ENCODE results near the gene HSPB6. TPM values are rescaled to one million over a fixed set of nuclear protein-coding genes. Genes with fewer than 3 reads are reported as not detected.

HSPB6 gene
- total RNA-seq, 4 donors from 2014 or later: 107 to 203 (median 128) TPM

DNA sequence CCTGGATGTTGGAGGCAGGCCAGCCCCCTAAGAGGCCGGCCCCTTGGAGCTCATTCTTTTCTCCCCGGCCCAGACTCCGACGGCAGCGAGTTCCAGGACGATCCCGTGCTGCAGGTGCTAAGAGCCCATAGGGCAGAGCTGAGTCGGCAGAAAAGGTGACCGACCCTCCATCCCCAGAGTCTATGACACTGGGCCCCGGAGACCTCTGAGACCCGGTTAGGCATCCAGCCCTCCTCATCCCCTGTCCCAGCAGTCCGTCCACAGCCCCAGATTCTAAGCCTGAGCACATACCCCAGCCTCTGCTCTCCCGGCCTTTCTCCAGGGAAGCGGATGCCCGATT, 11.2 kb upstream of the HSPB6 start:
- DNase-seq (ENCODE audit: low spot score): no peak
- ATAC-seq (ENCODE audit: low FRiP score): no peak
- TF ChIP-seq, protein P1, sequence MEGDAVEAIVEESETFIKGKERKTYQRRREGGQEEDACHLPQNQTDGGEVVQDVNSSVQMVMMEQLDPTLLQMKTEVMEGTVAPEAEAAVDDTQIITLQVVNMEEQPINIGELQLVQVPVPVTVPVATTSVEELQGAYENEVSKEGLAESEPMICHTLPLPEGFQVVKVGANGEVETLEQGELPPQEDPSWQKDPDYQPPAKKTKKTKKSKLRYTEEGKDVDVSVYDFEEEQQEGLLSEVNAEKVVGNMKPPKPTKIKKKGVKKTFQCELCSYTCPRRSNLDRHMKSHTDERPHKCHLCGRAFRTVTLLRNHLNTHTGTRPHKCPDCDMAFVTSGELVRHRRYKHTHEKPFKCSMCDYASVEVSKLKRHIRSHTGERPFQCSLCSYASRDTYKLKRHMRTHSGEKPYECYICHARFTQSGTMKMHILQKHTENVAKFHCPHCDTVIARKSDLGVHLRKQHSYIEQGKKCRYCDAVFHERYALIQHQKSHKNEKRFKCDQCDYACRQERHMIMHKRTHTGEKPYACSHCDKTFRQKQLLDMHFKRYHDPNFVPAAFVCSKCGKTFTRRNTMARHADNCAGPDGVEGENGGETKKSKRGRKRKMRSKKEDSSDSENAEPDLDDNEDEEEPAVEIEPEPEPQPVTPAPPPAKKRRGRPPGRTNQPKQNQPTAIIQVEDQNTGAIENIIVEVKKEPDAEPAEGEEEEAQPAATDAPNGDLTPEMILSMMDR (IDR thresholded peaks at IDR 0.05): no peak

DNA sequence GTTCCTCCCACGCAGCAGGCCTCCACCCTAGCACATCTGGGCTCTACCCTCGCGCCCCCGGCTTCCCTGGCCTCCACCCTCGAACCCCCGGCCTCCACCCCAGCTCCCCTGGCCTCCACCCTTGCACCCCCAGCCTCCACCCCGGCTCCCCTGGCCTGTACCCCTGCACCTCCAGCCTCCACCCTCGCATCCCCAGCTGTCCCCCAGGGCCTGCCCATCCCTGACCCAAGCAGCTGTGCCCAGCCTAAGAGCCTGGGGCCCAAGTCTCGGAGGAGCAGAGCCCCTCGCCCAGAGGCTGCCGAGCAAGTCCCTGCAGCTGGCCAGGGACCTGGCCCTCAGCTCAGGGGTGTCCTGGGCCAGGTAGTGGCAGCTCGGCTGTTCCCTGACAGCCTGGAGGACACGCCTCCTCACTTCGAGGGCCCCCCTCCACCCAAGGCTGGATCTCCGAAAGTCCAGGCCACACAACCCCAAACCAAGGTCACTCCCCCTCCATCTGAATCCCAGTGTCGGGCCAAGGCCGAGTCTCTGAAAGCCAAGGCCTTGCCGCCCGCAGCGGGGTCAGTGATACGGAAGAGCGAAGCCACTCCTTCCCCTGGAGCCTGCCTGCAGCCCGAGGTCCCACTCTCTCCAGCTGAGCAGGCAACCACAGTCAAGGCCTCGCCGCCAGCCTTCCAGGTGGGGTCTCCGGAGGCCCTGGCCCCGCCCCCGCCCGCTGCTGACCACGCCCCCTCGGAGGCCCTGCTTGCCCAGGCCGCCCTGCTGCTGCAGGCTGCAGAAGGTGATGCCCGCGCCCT, 10.7 kb upstream of the HSPB6 start:
- TF ChIP-seq, protein P1 (IDR thresholded peaks at IDR 0.05): no peak
- DNase-seq (ENCODE audit: low spot score) (no peak), ATAC-seq (ENCODE audit: low FRiP score) (peak; percentile 21)

DNA sequence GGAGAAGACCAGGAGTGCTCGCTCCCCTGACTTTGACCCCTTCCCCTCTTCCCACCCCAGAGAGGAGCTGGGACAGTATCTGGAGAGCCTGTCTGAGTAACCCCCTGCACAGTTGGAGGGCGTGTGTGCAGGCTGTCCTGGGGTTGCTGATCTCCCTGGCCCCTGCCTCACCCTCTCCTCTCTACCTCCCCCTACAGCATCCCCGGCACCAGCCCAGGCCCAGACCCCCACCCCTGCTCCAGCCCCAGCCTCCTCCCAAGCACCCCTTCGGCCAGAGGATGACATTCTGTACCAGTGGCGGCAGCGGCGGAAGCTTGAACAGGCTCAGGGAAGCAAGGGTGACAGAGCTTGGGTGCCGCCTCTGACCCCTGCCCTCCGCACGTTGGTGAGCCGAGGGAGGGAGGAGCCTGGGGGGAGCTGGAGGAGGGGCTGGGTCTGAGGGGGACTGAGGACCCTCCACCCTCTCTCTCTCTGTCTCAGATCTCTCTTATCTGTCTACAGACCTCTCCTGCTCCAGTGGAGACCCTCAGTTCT, 9.8 kb upstream of the HSPB6 start:
- TF ChIP-seq, protein P1 (IDR thresholded peaks at IDR 0.05): no peak
- ATAC-seq (ENCODE audit: low FRiP score): no peak

DNA sequence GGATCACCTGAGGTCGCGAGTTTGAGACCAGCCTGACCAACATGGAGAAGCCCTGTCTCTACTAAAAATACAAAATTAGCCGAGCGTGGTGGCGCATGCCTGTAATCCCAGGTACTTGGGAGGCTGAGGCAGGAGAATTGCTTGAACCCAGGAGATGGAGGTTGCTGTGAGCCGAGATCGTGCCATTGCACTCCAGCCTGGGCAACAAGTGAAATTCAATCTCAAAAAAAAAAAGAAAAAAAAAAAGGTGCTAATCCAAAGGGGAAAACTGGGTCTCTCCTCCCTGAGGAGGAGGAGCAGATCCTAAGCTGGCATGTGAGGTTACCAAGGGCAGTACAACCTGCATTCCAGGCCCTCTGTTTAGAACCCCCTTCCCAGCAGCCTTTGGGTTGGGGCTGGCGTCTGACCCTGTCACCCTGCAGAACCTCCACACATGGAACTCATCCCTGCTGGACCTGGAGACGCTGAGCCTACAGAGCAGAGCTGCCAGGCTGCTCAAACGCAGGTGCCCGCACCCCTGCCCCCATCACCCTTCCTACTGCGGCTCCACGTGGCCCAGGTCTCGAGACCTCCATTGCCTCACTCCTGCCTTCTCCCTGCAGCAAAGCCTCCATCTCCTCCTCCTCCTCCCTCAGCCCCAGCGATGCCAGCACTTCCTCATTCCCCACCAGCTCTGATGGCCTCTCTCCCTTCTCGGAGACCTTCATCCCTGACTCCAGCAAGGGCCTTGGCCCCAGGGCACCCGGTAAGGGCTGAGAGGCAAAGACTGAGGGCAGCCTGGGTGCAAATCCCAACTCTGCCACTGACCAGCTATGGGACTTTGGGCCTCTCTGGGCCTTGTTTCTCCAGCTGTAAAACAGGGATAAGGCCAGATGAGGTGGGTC, 7.8 kb upstream of the HSPB6 start:
- ATAC-seq (ENCODE audit: low FRiP score) (no peak), DNase-seq (ENCODE audit: low spot score) (no peak)
- TF ChIP-seq, protein P1 (IDR thresholded peaks at IDR 0.05): no peak

More for the DNA sequence above, 9.8 kb upstream of the HSPB6 start:
- no peak for DNase-seq (ENCODE audit: low spot score)

DNA sequence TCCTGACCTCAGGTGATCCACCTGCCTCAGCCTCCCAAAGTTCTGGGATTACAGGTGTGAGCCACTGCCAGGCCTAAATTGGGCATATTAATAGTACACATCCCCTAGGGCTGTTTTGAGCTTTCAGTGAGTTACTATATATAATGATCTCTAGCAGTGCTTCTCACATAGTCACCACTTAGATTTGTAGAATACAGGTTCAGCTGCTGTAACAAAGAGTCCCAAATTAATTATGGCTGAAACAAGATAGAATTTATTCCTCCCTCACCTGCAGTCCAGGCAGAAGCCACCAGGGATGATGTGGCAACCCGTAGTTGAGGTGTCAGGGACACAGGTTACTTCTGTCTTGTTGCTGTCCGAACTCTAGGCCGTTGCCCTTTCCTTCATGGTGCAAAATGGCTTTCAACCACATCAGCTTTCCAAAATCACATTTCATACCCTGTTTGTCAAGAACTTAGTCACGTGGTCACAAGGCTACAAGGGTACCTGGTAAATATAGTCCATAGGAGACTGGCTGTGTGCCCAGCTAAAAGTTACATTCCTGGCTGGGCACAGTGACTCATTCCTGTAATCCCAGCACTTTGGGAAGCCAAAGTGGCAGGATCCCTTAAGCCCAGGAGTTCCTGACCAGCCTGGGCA, 4.0 kb upstream of the HSPB6 start:
- ATAC-seq (ENCODE audit: low FRiP score) (no peak), DNase-seq (ENCODE audit: low spot score) (no peak)
- TF ChIP-seq, protein P1 (IDR thresholded peaks at IDR 0.05): no peak

DNA sequence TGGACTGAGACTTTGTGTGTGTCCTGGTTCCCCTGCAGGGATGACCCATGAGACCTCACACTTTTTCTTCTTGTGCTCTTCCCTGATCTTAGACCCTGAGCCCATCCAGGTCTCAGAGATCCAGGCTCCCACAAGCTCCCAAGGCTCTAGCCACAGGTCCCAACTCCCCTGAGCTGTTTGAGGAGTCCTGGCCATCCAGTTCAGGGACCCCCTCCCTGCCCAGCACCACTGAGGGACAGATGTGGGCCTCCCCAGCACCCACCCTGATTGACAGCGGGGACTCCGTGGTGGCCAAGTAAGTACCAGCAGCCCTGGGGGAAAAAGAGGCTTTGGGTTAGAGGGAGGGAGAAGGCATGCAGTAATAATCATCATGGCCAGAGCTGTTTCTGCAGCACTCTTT, 2.9 kb upstream of the HSPB6 start:
- ATAC-seq (ENCODE audit: low FRiP score) (no peak), DNase-seq (ENCODE audit: low spot score) (no peak)
- TF ChIP-seq, protein P1 (IDR thresholded peaks at IDR 0.05): no peak
